IPS-18c (cell line): Measurements from ENCODE around the gene KCND3.

Experiments
- H3K4me3 ChIP-seq: 2 replicates; pipeline ENCODE4 v1.7.0; 2013; ENCODE audit warnings: low read depth, mild to moderate bottlenecking, low read length, moderate library complexity; ENCODE audit not compliant: insufficient read depth
- H3K9me3 ChIP-seq: one replicate; pipeline ENCODE4 v1.6.1; 2013; ENCODE audit warnings: mild to moderate bottlenecking, low read length, moderate library complexity; ENCODE audit not compliant: control insufficient read depth, insufficient read depth

The KCND3 gene

DNA sequence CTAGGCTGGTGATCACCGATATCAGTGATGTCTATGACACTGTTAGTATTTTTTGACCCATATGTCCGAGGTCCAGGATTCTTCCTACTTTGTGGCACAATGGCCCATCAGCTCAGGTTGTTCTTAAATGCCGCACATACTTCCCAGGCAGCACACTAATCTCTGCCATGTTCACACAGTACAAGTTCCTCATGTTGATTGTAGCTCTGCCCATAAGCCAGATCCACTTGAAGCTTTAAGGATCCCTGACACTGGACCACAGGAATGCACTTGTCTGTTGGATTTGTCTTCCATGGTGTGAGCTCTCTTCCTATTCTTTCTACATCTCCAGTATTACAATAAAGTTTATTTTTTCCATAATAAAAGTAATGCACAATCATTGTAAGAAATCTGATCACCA, 164.3 kb downstream of the KCND3 start:
- Histone ChIP-seq H3K9me3 (no peaks in the 10 kb centered on the region), H3K4me3 (no peak overlapping the region)

- Histone ChIP-seq H3K4me3 (no peak overlapping the region), H3K9me3 (no peaks in the 10 kb centered on the region)
Measured at GRCh38 chr1:111822138-111822537, 167.3 kb downstream of the KCND3 start.

DNA sequence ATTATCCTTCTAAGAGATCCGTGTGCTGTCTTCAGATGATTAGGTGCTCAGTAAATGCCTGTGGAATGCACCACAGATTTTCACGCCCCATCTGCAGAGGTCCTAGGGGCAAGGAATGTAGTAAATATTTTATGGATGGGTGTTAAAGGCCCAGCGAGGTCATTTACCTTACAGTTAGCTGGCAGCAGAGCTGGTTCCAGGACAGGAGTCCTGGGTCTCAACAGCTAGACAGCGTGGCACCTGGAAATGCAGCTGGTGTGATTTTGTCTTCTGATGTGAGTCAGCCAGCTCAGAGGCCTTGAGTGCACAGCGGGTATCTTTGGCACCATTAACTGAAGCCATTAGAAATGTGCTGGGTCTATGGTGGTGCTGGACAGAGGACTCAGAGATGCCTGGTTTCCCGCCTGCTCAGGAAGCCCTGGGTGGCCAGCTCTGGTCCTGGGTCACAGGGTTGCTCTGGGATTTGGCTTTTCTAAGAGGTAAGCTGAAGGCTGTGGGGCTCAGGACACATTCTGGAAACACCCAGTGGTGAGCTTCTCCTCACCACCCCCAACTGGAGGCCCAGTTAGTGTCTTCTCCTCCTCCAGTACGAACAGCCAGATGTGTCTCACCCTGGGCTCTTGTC, 168.2 kb downstream of the KCND3 start:
- H3K4me3 ChIP-seq, result no peak overlapping the region

DNA sequence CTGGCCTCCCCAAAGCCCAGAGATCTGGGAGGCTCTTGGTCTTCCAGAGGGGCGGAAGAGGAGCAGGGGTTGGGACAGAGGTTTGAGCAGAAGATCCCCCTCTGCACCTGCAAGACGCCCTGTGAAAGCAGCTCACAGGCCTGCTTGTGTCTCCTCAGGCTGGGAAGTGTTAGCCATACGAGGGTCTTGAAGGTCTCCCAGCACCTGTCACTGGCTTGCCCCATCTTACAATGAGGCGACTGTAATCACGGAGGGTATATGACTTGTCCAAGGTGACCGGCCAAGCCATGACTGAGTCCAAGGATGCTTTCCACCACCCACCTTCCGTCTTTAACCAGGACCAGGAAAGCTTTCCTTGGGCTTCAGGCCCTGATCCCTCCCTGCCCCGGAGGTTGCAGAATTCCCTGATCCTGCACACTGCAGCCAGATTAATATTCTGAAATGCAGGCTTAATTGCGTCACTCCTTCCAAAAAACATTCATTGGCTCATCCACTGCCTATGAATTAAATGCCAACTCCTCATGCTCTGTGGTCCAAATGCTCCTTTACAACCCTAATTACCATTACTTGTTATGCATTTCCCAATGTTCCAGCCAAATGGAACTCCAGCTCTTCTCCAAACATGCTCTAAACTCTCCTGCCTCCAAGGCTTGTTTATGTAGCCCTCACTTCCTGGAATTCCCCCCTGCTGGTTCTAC, 169.8 kb downstream of the KCND3 start:
- no peak overlapping the region for H3K4me3 ChIP-seq
- H3K9me3 ChIP-seq, result no peaks in the 10 kb centered on the region

More for the DNA sequence above, 168.2 kb downstream of the KCND3 start:
- H3K9me3 ChIP-seq, result no peaks in the 10 kb centered on the region

DNA sequence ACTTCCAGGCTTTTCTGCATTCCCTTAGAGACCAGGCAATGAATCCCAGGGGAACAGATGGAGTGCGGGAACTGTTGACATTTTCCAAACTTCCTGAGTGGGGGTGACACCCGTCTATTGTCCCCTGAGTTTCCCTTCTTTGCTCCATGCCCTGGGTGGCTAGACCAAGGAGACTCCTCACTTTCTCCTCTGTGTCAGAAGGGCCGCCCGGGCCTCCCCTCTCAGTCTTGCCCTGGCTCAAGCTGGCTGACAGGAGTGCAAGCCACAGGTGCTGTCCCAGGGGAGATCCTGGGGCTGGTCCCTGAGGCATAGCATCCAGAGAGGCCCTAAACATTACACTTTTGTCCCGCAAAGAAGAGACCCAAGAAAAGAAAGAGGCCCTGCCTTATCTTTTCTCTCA, 170.9 kb downstream of the KCND3 start:
- H3K9me3 ChIP-seq, result peaks cover 2% of the 10 kb centered on the region
- H3K4me3 ChIP-seq, result no peak overlapping the region

- H3K4me3 ChIP-seq, result no peak overlapping the region
- peaks cover 2% of the 10 kb centered on the region for H3K9me3 ChIP-seq
Measured at GRCh38 chr1:111818081-111818480, 171.4 kb downstream of the KCND3 start.

- Histone ChIP-seq H3K9me3 (peaks cover 2% of the 10 kb centered on the region), H3K4me3 (no peak overlapping the region)
Measured at GRCh38 chr1:111814642-111815041, 174.8 kb downstream of the KCND3 start.

DNA sequence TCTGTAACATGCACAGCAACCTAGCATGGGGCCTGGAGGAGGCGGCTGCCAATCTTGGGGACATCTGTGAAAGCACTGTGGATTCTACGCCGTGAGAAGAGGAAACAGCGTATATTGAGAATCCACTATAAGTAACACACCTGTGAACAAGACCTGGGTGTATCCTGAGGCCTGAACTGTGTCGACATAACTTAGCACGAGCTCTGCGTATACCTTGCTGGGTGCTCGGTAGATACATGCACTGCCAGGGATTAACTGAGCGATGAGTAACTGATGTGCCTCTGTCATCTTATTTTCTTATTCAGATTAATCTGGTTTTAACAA, 175.2 kb downstream of the KCND3 start:
- no peak overlapping the region for H3K4me3 ChIP-seq
- peaks cover 2% of the 10 kb centered on the region for H3K9me3 ChIP-seq

DNA sequence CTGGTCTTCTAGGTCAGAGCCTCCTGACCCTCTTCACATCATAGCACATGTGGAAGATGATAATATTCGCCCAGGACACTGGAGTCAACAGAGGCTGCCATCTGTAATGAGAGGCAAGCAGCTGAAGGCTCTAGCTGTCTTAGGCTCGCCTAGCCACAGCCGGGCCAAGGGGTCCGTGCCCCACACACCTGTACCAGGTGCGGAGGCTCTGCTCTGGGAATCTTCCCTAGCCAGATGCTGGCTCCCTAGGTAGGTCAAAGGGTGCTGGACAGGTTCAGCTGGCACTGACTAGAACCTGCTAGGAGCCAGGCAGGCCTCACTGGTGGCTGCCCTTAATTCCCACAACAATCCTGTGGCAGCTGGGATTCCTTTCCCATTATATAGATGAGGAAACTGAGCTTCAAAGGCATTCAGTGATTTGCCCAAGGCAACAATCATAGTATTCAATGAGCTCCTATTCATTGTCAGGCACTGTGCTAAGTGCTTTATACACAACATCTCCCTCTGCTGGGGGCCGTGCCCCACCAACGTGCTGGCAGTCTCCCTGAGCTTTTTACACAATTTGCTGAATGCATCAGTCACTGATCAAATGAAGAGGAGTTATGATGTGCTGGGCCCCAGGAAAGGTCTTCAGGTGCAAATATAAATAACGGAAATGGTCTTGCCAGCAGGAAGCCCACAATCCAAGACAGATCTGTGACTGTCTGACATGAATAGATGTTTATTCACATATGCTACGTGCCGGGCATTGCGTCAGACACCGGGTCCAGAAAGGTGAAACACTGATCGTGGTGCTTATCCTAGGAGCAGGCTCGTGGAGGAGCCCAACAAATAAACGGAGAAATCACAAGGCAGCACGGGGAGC, 175.8 kb downstream of the KCND3 start:
- H3K9me3 ChIP-seq, result peaks cover 2% of the 10 kb centered on the region
- H3K4me3 ChIP-seq, result no peak overlapping the region

DNA sequence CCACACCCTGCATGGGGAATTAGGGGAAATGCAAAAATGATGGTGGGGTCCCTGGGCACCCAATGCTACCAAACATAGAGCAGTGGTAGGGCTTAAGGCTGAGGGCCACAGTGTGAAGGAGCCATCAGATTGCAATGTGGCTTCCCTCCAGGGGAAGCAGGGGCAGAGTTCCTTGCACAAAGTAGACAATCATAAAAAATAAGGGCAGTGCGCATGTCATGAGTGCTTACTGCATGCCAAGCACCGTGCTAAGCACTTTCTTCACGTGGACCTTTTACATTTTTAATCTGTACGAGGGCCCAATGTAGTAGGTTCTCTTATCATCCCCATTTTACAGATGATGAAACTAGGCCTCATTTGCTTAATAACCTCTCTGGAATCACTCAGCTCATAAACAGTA, 177.2 kb downstream of the KCND3 start:
- Histone ChIP-seq H3K9me3 (peaks cover 2% of the 10 kb centered on the region), H3K4me3 (no peak overlapping the region)

DNA sequence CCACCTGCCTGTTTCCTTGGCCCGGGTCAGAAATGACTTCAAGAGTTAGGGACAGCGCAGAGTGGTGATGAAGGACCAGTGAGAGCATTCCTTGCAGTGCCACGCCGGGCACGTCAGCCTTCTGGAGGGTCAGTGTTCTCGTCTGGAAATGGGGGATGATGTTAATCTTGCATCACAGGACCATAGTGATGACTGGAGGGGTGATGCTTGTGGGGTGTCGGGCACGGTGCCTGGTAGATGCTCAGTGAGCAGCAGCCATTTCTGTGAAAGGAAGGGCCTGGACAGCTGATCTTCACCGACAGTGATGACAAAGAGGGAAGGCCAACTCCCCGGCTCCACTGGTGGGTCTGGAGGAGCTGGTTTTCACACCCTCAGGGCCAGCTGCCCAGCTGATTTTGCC, 177.6 kb downstream of the KCND3 start:
- H3K4me3 ChIP-seq, result no peak overlapping the region
- H3K9me3 ChIP-seq, result peaks cover 2% of the 10 kb centered on the region

DNA sequence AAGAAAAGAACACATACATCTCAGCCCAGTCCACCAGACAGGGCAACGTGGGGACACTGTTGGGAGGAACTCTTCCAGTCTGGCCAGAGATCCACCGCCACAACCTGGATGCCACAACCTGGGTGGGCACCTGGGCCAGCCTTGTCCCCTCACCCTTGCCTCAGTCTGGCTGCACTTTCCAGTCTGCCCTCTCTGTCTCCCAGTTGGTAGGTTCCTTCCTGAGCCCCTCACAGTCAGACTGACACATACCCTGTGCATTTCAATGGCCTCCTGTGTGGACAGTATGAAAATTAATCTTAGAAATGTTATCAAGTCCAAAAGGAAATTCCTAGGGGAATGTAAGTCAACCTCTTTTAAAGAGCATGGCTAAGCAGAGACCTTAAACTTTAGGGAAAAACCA, 184.2 kb downstream of the KCND3 start:
- Histone ChIP-seq H3K4me3 (no peak overlapping the region), H3K9me3 (no peaks in the 10 kb centered on the region)

DNA sequence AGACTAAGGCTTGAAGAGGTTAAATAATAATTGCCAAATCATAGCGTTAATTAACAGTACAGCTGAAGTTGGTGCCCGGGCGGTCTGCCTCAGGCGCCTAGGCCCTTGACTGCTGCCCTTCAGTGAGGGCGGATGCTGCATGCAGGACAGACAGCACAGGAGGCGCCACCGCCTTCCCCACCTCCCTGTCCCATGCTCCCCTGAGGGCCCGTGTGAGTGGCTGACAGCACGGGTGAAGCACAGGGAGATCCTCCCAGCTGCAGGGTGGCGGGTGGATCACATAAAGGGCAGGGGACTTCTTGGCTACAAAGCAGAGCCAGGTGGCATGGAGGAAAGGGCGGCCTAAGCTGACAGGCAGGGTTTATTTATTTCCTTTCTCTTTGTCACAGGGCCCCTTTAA, 184.7 kb downstream of the KCND3 start:
- no peaks in the 10 kb centered on the region for H3K9me3 ChIP-seq
- H3K4me3 ChIP-seq, result no peak overlapping the region

DNA sequence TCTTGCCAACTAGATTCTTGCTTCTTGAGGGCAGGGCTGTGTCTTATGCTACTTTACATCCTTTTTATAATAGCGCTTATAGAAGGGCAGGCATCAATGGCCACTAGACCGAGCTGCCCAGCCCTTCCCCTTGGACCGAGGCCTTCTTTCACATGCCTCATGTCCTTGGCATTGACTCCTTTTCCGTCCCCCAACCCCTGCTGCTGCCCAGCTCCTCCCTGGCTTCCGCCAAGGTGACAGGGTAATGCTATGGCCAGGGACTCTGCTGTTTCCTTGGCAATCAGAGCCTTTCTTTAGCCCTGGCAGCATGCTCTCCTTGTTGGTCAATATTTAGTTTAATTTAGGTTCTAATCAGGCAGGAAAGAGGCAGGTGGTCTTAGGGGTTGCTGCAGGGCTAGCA, 185.5 kb downstream of the KCND3 start:
- Histone ChIP-seq H3K9me3 (no peaks in the 10 kb centered on the region), H3K4me3 (no peak overlapping the region)

DNA sequence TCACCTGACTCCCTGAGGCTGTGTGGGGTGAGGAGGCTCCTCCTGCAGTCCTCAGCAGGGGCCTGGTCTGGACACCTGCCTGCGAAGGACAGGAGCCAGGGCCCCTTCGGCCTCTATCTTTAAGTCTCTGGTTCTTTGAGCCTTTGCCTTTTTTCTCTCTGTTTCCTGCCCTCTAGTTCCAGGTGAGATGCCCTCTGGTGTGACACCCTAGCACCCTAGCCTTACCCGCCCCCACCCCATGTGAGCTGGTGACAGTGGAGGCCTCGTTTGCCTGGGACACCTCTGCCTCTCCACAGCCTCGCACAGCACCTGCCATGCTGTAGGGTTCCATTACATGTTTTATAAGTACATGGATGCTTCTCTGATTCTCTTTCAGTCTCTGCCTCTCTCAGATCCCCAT, 186.5 kb downstream of the KCND3 start:
- Histone ChIP-seq H3K9me3 (peaks cover 3% of the 10 kb centered on the region), H3K4me3 (no peak overlapping the region)

GRCh38 chr1:111802110-111802509, 187.4 kb downstream of the KCND3 start:
- Histone ChIP-seq H3K9me3 (peaks cover 3% of the 10 kb centered on the region), H3K4me3 (no peak overlapping the region)

DNA sequence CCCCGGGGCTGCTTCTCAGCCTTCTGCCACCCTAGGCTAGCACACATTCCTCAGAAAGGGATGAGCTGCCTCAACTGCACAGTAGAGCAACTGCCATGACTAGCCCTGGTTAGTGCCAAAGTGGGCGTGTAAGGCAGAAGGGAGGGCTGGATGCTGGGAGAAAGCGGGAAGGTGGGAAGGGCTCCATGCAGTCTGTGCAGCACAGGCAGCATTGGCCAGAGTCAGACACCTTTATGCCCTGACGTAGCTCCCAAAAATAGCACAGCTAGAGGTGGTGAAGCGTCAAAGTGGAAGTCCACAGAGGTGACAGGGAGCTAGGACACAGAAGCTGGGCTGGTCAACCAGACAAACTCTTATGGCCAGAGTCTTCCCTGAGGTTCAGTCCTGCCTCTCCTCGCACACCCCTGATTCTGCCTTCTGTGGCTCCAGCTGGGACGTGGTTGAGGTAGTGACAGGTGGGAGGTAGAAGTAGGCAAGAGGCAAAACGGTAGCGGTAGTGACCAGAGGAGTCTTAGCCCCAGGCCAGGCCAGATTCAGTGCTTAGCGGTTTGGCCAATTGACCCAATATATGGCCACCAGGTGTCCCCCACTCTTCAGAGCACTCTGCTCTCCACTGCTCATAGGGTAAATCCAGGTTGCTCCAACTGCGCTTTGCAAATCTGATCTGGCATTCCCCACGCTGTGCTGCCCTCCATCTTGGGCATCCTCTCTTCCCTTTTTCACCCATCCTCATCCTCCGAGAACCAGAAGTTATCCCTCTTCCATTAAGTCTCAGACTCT, 188.2 kb downstream of the KCND3 start:
- Histone ChIP-seq H3K9me3 (peaks cover 3% of the 10 kb centered on the region), H3K4me3 (no peak overlapping the region)
